ENCODE data around the gene USP46.

The USP46 gene

GRCh38 chr4:52614241-52614640 is 44.9 kb downstream of the USP46 start:
- DNase-seq = no peak

GRCh38 chr4:52612341-52612740 is 46.8 kb downstream of the USP46 start:
- no peak for DNase-seq

DNA sequence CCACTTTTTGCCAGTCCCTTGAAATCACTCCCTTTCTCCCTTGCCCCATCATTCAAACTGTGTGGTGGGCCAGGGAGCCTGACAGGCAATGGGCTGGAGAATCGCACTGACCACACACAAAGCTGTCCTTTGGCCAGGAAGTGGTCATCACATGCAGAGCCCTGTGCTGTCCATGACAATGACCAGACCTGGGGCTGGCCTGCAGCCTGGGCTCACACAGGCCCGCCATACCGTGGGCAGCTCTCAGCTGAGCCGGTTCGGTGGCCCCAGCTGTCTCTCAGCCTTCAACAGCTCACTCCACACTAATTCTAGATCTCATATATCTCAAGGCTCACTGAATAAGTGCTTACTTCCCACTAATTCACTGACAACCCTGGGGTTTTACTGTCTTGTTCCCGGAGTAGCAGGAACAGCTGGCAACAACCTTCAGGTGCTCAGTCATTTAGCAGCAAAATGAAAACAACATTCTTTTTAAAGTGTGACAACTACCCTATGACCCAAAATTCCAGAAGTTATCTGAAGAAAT is 48.0 kb downstream of the USP46 start:
- no peak for DNase-seq

GRCh38 chr4:52606726-52607125 is 52.4 kb downstream of the USP46 start:
- no peak for DNase-seq

GRCh38 chr4:52606040-52606439 is 53.1 kb downstream of the USP46 start:
- no peak for DNase-seq

DNA sequence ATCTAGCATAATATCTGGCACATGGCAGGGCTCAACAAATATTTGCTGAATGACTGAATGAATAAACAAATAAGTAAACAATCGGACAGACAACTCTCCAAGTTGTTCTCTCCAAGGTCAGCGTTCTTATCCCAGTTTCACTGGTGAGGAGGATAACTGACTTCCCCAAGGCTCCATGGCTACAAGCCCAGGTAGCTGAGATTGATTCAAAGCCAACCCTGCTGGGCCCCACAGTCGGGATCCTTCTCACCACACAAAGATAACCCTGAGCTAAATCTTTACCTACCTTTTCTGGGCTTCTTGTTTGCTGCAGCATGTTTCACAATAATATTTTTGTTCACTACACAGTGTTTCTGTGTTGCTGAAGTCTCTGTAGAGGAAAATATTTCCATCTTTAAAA is 54.9 kb downstream of the USP46 start:
- no peak for DNase-seq

- DNase-seq = no peak
Measured at GRCh38 chr4:52600275-52600674, 58.8 kb downstream of the USP46 start.

DNA sequence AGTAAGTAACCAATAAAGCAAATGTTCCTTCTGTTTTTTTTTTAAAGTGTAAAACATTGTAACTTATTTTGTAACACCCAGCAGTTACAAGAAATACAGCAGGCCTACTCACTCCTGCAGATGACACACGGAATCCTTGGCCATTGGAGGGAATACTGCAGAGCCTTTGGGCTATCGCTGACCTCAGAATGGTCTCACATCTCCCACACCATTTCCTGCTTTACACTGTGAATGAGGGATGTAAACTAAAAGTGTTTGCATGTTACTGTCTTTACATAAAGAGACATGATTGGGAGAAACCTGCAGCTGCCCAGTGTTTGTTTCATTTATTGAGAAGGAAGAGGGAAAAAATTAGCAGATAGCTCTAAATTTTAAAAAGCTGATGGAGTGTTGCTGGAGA is 64.1 kb downstream of the USP46 start:
- no peak for DNase-seq

DNA sequence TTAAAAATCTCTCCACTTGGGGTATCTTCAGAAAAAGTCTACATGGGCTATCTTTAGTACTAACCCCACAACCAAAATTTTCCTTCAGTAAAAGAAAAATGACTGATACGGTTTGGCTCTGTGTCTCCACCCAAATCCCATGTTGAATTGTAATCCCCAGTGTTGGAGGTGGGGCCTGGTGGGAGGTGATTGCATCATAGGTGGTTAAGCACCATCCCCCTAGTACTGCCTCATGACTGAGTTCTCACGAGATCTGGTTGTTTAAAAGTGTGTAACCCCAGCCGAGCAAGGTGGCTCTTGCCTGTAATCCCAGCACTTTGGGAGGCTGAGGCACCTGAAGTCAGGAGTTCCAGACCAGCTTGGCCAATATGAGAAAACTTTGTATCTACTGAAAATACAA is 66.8 kb downstream of the USP46 start:
- DNase-seq = no peak

DNA sequence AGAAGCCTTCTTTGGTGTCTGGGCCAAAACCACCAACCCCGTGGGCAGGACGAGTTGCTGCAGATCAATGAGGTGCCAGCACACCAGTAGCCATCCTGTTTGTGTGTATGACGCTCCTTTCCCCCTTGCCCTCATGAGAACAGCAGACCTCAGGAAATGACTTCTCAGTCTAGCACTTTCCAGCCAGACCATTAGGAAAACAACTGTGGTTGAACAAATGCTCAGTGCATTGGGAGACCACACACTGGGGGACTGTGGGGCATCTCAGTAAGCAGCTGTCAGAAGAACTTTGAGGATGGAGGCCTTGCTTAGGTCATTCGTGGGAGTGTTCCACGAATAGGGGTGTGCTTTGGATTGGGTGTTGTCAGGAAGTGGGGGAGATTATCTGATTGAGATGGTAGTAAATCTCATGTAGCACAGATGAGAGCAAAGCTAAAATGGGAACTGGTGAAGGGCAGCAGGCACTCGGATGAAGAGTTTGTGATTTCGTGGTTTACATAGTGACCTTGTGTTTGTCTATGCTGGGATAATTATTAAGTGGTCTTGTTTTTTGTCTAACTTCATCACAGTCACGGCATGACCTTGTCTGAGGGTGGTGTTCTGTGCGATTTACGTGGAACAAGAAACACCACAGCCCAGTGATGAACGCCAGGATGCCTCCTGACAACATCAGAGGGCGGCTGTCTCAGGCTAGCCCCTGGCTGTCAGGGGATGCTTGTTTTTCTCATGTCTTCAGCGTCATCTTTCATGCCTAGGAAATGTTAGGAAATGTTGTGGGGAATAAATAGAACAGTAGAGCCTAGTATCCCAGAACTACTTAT is 70.1 kb downstream of the USP46 start:
- no peak for DNase-seq

- DNase-seq = no peak
Measured at GRCh38 chr4:52588097-52588496, 71.0 kb downstream of the USP46 start.

DNA sequence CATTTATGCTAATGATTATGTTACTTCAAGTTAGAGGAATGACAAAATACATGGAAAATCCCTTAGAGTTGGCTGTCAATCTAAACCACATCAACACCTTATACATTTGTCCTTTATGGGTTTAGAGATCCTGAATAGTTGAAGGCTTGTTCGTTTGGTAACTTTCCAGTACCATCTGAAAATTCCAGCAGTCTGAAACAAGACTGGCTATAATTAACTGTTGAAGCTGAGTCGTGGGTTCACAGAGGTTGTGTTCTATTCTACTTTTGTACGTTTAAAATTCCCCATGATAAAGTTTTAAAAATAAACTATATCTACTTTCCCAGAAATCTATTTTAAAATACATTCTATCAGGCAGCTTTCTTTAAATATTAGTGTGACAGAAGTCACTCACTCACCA is 73.0 kb downstream of the USP46 start:
- DNase-seq = no peak

- DNase-seq = no peak
Measured at GRCh38 chr4:52585379-52585778, 73.7 kb downstream of the USP46 start.

DNA sequence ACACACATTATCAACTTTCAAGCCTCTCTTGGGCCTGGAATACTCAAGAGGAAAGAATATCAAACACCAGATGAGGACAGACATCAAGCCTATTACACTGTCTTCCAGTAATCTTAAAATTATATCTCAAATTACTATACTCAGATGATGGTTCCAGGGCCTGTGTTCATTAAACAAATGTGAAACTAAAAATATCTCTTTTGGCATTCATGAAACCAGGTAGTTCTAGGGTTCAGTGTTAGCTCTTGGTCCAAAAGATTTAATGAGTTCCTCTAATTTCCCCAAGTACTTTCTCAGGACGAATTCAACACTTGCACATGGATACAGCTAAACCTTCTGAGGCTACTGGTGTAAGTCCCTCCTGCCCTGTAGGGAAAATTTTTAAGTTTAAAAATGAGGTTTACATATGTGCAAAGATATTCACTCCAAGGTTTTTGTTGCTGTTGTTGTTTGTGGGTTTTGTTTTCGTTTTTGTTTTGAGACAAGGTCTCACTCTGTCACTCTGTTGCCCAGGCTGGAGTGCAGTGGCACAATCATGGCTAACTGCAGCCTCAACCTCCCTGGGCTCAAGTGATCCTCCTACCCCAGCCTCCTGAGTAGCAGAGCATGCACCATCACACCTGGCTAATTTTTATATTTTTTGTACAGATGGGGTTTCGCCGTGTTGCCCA is 79.4 kb downstream of the USP46 start:
- no peak for DNase-seq

DNA sequence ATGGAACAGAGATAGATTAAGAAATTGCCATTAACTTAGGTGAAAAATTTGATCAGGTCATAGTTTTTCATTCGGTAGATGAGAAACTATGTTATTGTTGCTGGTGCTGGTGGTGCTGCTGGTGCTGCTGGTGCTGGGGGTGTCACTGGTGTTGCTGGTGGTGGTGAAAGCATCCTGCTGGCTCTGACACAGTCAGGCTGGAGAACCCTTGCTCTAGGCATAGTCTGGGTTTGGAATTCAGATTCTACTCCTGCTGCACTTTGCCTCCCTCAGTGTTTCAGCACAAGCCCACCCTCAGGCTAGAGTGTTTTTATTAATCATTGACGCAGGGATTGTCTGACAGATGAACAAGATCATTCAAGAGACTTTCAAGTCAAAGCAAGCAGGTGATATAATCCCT is 80.2 kb downstream of the USP46 start:
- no peak for DNase-seq

- DNase-seq = no peak
Measured at GRCh38 chr4:52577624-52577962, 81.5 kb downstream of the USP46 start.

DNA sequence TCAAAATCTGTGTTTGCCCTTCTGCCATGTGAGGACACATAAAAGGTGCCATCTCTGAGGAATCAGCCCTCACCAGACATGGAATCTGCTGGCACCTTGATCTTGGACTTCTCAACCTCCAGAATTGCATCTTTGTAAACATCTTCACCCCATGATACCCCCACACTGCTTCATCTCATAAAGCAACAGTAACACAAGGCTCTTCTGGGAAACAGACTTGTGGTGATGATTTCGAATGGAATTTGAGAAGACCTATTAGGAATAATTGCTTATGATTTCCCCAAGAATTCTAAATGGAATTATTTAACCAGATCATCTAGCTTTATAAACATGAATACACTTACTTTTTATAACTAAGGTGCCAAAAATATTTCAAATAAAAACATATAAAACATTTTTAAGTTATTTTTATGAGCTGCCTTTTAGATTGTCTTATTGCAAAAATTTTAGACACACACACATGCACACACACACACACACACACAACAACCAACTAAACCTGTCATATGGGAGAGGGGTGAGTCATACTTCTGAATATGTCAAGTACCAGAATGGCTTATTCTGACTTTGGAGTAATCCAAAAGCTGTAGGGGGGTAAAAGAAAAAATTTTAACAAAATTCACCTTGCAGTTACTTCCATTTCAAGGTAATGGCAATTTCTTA is 82.0 kb downstream of the USP46 start:
- no peak for DNase-seq

DNA sequence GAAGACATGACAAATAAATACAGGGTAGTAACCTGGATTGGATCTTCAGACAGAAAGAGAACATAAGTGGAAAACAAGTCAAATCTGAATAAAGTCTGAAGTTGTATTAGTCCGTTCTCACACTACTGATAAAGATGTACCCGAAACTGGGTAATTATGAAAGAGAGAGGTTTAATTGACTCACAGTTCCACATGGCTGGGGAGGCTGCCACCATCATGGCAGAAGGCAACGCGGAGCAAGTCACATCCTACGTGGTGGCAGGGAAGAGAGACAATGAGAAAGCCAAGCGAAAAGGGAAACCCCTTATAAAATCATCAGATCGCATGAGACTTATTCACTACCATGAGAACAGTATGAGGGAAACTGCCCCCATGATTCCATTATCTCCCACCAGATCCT is 82.8 kb downstream of the USP46 start:
- DNase-seq = no peak

DNA sequence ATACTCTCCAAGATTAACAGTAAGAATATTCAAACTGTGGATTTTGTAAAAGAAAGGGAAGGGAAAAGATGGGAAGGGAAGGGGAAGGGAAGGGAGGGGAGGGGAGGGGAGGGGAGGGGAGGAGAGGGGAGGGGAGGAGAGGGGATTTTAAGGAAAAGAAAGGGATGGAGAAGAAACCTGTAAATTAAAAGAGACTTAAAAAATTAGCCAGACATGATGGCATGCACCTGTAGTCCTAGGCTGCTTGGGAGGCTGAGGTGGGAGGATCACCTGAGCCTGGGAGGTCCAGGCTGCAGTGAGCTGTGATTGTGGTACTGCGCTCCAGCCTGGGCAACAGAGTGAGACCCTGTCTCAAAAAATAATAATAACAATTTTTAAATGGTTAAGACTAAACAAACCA is 83.7 kb downstream of the USP46 start:
- DNase-seq = no peak

- DNase-seq = no peak
Measured at GRCh38 chr4:52574036-52574435, 85.1 kb downstream of the USP46 start.

- DNase-seq = no peak
Measured at GRCh38 chr4:52573551-52573950, 85.5 kb downstream of the USP46 start.

DNA sequence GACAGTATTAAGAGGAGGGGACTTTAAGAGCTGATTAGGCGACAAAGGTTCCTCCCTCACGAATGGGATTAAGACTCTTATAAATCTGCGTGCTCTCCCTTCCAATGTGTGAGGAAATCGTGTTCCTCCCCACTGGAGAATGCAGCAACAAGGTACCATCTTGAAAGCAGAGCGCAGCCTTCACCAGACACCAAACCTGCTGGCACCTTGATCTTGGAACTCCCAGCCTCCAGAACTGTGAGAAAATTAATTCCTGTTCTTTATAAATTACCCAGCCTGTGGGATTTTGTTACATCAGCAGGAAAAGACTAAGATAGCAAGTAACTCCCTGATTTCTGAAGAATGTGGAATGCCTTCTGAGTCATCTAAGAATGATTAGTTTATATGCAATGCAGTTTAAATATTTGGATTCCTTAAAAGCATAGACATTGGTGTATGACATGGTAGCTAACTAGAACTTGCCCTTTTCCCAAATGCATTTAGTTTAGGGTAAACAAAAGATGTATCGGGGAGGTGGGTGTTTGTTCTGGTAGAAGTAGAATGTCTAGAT is 86.1 kb downstream of the USP46 start:
- no peak for DNase-seq

GRCh38 chr4:52568351-52568750 is 90.8 kb downstream of the USP46 start:
- no peak for DNase-seq
